NCI-H345 treated with DMSO at 0.1 percent for 48 hours (cell line): ENCODE measurements around the gene ADGRG6.
"Not testable (repeated sequence)": the region's sequence is repeated elsewhere in the genome, so short reads cannot be mapped to it uniquely, and the experiment has no call there.

Source experiments
- DNase-seq: peaks from one replicate; lab custom pipeline; 2025; ENCODE audit not compliant: unreplicated experiment; lab: John Stamatoyannopoulos, UW

The ADGRG6 gene

GRCh38 chr6:142342986-142343385 lies 41.2 kb downstream of the ADGRG6 start:
- no peak for DNase-seq

DNA sequence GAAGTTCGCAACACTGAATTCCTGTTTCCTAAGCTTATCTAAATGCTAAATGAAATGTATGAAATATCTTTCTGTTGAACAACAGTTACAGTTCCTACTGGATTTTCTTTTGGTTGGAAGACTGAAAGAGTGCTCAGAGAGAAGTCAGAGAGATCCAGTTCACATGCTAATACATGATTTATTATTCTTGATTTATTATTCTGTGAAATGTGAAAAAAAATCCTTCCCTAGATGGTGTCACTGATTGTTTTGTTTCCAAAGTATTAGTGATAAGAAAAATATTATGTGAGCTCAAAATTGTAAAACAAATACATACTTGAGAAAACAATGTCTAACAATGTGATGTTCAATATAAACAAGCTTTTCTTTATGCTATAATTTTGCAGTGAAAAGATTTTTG lies 42.1 kb downstream of the ADGRG6 start:
- DNase-seq, result no peak

DNA sequence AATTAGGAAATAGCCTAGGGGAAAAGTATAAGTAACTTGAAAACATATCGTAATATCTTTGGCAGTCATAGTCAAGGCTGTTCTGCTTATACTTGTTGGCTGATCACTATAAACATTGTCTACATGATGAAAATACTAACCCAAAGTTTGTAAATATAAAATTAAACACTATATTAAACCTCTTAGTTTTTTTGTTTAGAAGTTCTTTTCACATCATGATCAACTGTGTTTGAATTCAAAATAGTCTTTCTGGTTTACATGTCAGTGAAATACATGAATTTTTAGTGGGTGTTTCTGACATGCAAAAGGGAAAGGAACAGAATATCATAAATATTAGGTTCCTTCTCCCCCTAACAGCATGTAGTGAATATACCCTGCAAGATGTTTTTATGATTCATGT lies 43.5 kb downstream of the ADGRG6 start:
- DNase-seq, result no peak

DNA sequence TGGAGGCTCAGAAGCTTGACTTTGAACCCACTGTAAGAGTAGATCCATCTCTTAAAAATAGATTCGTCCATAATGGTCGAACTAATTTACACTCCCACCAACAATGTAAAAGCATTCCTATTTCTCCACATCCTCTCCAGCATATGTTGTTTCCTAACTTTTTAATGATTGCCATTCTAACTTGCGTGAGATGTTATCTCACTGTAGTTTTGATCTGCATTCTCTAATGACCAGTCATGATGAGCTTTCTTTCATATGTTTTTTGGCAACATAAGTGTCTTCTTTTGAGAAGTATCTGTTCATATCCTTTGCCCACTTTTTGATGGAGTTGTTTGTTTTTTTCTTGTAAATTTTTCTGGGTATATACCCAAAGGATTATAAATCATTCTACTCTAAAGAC lies 44.4 kb downstream of the ADGRG6 start:
- DNase-seq, result not testable (repeated sequence)

DNA sequence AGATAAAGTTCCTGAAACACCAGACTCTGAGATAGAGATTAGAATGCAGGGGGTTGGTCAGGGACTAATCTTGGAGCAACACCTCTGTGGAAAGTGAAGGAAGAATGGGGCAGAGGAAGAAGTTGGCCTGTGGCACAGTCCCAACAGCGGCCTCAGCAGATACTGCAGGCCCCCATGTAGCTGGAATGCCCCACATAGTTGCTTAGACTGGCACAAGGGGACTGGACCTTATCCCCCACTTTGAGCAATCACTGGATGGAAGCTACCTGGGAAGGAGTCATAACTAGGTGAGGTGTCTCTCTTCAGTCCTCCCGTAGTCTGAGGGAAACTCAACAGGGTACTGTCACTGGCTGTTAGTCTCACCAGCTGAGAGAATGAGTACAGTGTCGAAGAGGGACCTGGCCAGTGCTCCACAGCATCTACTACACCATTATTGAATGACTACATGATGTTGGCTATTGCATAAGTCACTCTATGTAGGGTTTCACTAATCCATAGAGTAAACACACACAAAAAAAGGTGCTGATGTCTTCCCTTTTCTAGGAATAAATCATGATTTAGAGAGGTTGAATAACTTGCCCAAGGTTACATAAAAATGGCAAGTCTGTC lies 47.5 kb downstream of the ADGRG6 start:
- DNase-seq, result no peak

DNA sequence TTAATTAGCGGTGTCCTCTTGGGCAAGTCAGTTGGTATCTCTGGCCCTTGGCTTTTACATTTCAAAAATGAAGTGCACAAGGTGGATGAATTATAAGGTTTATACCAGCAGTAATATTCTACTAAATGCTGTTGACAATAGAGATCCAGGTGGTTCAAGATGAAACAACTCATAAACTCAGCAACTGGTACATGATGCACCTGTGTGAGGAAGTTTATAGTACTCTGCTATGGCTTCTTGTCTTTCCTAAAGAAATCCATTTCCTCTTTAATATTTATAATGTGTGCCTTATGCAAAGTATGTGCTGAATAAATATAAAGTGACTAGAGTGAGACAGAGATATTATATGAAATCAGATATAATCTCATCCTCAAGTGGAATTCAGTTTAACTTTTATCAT lies 48.5 kb downstream of the ADGRG6 start:
- DNase-seq, result no peak

GRCh38 chr6:142353690-142354089 lies 51.9 kb downstream of the ADGRG6 start:
- DNase-seq, result no peak

DNA sequence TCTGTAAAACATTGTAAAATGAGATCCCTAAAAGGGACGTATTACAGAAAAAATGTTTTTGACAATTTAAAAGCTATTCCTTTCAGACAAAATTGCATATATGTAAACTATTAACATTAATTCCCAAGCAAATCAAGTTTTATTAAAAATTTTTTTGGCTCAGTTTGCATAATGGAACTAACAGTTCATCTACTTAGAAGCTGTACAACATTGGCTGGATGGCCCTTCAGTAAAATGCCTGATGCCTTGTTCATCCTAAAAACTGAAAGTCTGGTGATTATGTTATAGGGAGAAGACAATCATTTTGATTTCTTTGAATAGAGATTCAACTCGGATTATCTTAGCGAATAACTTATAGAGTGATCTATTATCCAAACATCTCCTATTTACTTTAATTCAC lies 52.8 kb downstream of the ADGRG6 start:
- no peak for DNase-seq

GRCh38 chr6:142355520-142356174 lies 53.8 kb downstream of the ADGRG6 start:
- no peak for DNase-seq

GRCh38 chr6:142356201-142356883 lies 54.5 kb downstream of the ADGRG6 start:
- DNase-seq, result no peak

DNA sequence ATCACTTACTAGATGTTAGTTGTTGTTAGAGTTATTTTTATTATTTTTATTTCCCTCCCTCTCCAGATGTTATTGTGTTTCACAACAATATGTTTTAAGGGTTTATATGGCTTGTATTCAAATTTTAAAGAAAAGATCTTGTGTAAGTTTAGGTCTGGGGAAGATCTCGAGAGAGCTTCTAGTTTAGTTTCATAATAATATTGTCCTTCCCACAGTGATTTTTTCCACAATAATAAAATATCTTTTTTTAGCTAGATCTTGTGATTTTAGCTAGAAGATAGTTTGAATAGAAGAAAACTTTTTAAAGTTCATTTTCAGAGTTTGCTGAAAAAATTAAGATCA lies 55.0 kb downstream of the ADGRG6 start:
- no peak for DNase-seq

- no peak for DNase-seq
Measured at GRCh38 chr6:142357879-142358278, 56.1 kb downstream of the ADGRG6 start.

GRCh38 chr6:142359271-142359960 lies 57.6 kb downstream of the ADGRG6 start:
- no peak for DNase-seq

GRCh38 chr6:142361345-142361744 lies 59.5 kb downstream of the ADGRG6 start:
- DNase-seq, result no peak

DNA sequence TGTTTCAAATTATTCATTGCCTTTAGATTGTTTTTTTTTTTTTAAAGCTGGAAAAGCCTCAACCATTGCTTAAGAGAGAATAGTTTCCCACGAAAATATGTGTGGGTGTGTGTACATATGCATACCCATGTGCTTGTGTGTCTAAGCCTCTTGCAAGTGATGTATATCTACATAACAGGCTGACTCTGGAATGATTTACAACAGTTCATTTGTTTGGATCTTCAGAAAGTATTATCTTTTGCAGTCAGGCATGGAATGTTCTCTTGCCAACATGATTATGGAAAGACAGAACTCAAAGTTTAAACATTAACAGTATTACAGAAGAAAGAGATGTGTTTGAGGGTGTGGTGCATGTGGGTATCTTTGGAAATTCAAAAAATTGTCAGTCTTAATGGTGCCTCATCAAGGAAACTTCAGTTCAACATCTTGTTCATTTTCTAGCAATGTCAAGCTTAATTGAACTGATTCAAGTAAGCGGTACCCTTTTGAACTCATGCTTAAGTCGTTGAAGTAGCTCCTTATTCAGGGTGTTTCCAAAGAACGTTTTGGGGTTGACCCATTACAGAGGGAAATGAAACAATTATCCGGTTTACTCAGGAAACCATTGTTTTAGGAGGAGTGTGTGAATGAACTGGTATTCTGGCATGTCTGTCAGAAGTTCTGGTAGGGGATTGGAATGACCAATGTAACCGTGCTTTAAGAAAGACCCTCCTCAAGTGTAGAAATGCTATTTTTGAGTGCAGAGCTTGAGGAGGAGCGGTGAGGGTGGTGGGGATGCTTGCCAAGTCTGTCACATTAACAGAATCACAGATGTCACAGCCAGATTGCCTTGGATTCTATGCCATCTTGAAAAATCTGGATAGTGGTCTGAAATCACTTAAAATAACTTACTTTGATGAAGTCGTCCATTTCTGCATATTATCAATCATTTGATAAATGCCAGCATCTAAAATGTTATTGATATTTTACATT lies 60.3 kb downstream of the ADGRG6 start:
- DNase-seq, result no peak

DNA sequence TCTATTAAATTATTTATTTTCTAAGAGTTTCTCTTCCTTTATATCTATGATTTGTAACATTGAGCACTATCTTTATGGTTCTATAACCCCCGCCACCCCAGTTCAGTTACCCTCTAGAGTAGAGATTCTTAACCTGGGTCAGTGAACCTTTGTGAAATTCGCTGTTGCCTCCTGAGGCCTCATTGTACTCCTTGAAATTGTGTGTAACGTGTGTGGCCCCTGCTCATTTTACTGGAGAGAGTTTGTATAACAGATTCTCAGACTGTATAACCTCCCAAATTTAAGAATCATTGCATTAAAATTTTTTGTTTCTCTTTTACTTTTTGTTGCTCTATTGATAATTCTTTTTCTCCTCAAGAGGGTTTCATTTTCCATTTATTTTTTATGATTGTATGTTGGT lies 65.3 kb downstream of the ADGRG6 start:
- no peak for DNase-seq

GRCh38 chr6:142367501-142368018 lies 65.8 kb downstream of the ADGRG6 start:
- no peak for DNase-seq

DNA sequence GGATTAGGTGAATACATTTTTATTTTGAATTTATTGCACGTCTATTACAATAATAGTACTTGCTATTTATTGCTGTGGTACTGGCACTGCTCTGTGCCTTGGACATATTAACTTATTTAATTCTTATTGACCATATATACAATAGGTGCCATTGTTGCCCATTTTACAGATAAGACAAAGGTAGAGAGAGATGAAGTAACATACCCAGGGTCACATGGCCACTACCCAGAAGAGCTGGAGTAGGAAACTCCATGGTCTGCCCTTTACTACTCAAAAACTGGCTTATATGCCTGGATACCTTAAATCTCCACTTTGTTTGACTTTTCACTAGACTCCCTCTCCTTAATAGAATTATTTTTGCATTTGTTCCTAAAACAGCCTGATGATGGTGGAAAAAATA lies 67.5 kb downstream of the ADGRG6 start:
- no peak for DNase-seq

- DNase-seq, result no peak
Measured at GRCh38 chr6:142372348-142372747, 70.5 kb downstream of the ADGRG6 start.

GRCh38 chr6:142373268-142374090 lies 71.7 kb downstream of the ADGRG6 start:
- DNase-seq, result no peak
